HEK293 (cell line): ENCODE results near the gene PITPNC1.

Source experiments
- CTCF ChIA-PET: fragments of 350-600 bp; formaldehyde crosslinking; extraction: SDS; loops from one replicate; lab custom pipeline; 2021; ENCODE audit warnings: antibody characterized with exemption; lab: Yijun Ruan, JAX
- POLR2A ChIA-PET: fragments of 300-600 bp; formaldehyde crosslinking; extraction: SDS; loops from one replicate; lab custom pipeline; 2020; ENCODE audit warnings: antibody characterized with exemption, inconsistent platforms; lab: Yijun Ruan, JAX
- H3K27ac ChIP-seq: fragments of 200-500 bp; sonication (Bioruptor generic); 2 replicates; pipeline ENCODE4 v1.5.1; 2014; ENCODE audit warnings: low read depth, low read length, control low read depth, inconsistent platforms; ENCODE audit errors: extremely low read depth
- H3K36me3 ChIP-seq, 2 experiments: fragments of 200-500 bp in 1 of 2; sonication (Bioruptor generic) in 1 of 2; 1 replicate in 1 of 2; 2 replicates in 1 of 2; pipeline ENCODE4 v1.5.1; 2014 to 2017; ENCODE audit warnings: inconsistent platforms in 2 of 2, low read length in 2 of 2; ENCODE audit not compliant: control insufficient read depth in 2 of 2, insufficient read depth in 1 of 2
- H3K4me1 ChIP-seq: fragments of 200-500 bp; sonication (Bioruptor generic); 2 replicates; pipeline ENCODE4 v1.5.1; 2014; ENCODE audit warnings: mild to moderate bottlenecking, low read length, inconsistent platforms; ENCODE audit not compliant: control insufficient read depth, insufficient read depth
- H3K4me3 ChIP-seq: 2 replicates; pipeline ENCODE4 v1.5.1; 2011; ENCODE audit warnings: low read depth, mild to moderate bottlenecking, control low read depth, low read length, moderate library complexity
- H3K9me3 ChIP-seq: fragments of 200-500 bp; sonication (Bioruptor generic); 2 replicates; pipeline ENCODE4 v1.5.1; 2014; ENCODE audit warnings: low read depth, low read length, inconsistent platforms; ENCODE audit not compliant: control insufficient read depth, insufficient read depth
- BCL6B ChIP-seq: fragments of 450-650 bp; formaldehyde crosslinking; IDR thresholded peaks from 2 replicates; pipeline ENCODE4 v1.5.1; 2017; ENCODE audit warnings: missing biosample characterization, missing genetic modification characterization
- EGR2 ChIP-seq: fragments of 450-650 bp; formaldehyde crosslinking; IDR thresholded peaks from 2 replicates; pipeline ENCODE4 v1.5.1; 2016; ENCODE audit warnings: low read depth, missing biosample characterization, missing genetic modification characterization
- GLIS2 ChIP-seq: fragments of 450-650 bp; formaldehyde crosslinking; IDR thresholded peaks from 2 replicates; pipeline ENCODE4 v1.5.1; 2016; ENCODE audit warnings: missing biosample characterization, missing genetic modification characterization
- MZF1 ChIP-seq: fragments of 450-650 bp; formaldehyde crosslinking; IDR thresholded peaks from 2 replicates; pipeline ENCODE4 v1.5.1; 2017; ENCODE audit warnings: missing biosample characterization, missing genetic modification characterization, borderline replicate concordance
- PRDM10 ChIP-seq: fragments of 450-650 bp; formaldehyde crosslinking; IDR thresholded peaks from 2 replicates; pipeline ENCODE4 v1.5.1; 2016; ENCODE audit warnings: missing biosample characterization, missing genetic modification characterization
- PRDM4 ChIP-seq: fragments of 450-650 bp; formaldehyde crosslinking; IDR thresholded peaks from 2 replicates; pipeline ENCODE4 v1.5.1; 2017; ENCODE audit warnings: missing biosample characterization, missing genetic modification characterization
- RBAK ChIP-seq: fragments of 450-650 bp; formaldehyde crosslinking; IDR thresholded peaks from 2 replicates; pipeline ENCODE4 v1.5.1; 2016; ENCODE audit warnings: missing biosample characterization, missing genetic modification characterization
- TCF7L2 ChIP-seq: IDR thresholded peaks from 2 replicates; pipeline ENCODE4 v1.6.1; 2011; ENCODE audit warnings: low read depth, mild to moderate bottlenecking, inconsistent platforms, low read length, moderate library complexity, borderline replicate concordance
- ZBTB17 ChIP-seq: fragments of 450-650 bp; formaldehyde crosslinking; IDR thresholded peaks from 2 replicates; pipeline ENCODE4 v1.5.1; 2016; ENCODE audit warnings: missing biosample characterization, missing genetic modification characterization
- ZBTB21 ChIP-seq: fragments of 450-650 bp; formaldehyde crosslinking; IDR thresholded peaks from 2 replicates; pipeline ENCODE4 v1.5.1; 2017; ENCODE audit warnings: missing biosample characterization, missing genetic modification characterization
- ZNF169 ChIP-seq: fragments of 450-650 bp; formaldehyde crosslinking; IDR thresholded peaks from 2 replicates; pipeline ENCODE4 v1.5.1; 2016; ENCODE audit warnings: missing biosample characterization, missing genetic modification characterization
- ZNF18 ChIP-seq: fragments of 450-650 bp; formaldehyde crosslinking; IDR thresholded peaks from 2 replicates; pipeline ENCODE4 v1.5.1; 2016; ENCODE audit warnings: missing biosample characterization, missing genetic modification characterization
- ZNF184 ChIP-seq: fragments of 450-650 bp; IDR thresholded peaks from 2 replicates; pipeline ENCODE4 v1.5.1; 2018; ENCODE audit warnings: missing biosample characterization, mild to moderate bottlenecking, missing genetic modification characterization
- ZNF214 ChIP-seq: fragments of 450-650 bp; formaldehyde crosslinking; IDR thresholded peaks from 2 replicates; pipeline ENCODE4 v1.5.1; 2017; ENCODE audit warnings: missing biosample characterization, mild to moderate bottlenecking, missing genetic modification characterization, borderline replicate concordance
- ZNF274 ChIP-seq, 2 experiments: fragments of 200-500 bp in 1 of 2; fragments of 450-650 bp in 1 of 2; sonication (Bioruptor generic) in 1 of 2; formaldehyde crosslinking in 1 of 2; IDR thresholded peaks; 2 replicates each; pipeline versions ENCODE4 v1.5.1 to v1.6.1; 2014 to 2016; ENCODE audit warnings: borderline replicate concordance in 1 of 2, inconsistent platforms in 1 of 2, low read length in 1 of 2, missing biosample characterization in 1 of 2, missing genetic modification characterization in 1 of 2
- ZNF292 ChIP-seq: fragments of 450-650 bp; formaldehyde crosslinking; IDR thresholded peaks from 2 replicates; pipeline ENCODE4 v1.5.1; 2016; ENCODE audit warnings: low read depth, missing biosample characterization, missing genetic modification characterization, borderline replicate concordance
- ZNF335 ChIP-seq: fragments of 450-650 bp; formaldehyde crosslinking; conservative IDR thresholded peaks from 2 replicates; pipeline ENCODE4 v1.5.1; 2016; ENCODE audit warnings: missing biosample characterization, missing genetic modification characterization
- ZNF362 ChIP-seq: fragments of 450-650 bp; formaldehyde crosslinking; IDR thresholded peaks from 2 replicates; pipeline ENCODE4 v1.5.1; 2016; ENCODE audit warnings: missing biosample characterization, missing genetic modification characterization
- ZNF514 ChIP-seq: fragments of 450-650 bp; formaldehyde crosslinking; IDR thresholded peaks from 2 replicates; pipeline ENCODE4 v1.5.1; 2016; ENCODE audit warnings: missing biosample characterization, missing genetic modification characterization
- ZNF610 ChIP-seq: fragments of 450-650 bp; formaldehyde crosslinking; IDR thresholded peaks from 2 replicates; pipeline ENCODE4 v1.5.1; 2016; ENCODE audit warnings: missing biosample characterization, missing genetic modification characterization, borderline replicate concordance
- ZNF626 ChIP-seq: fragments of 450-650 bp; sonication (Bioruptor Pico); formaldehyde crosslinking; IDR thresholded peaks from 2 replicates; pipeline ENCODE4 v1.5.1; 2018; ENCODE audit warnings: missing biosample characterization, missing genetic modification characterization, inconsistent platforms
- ZNF670 ChIP-seq: fragments of 450-650 bp; formaldehyde crosslinking; IDR thresholded peaks from 2 replicates; pipeline ENCODE4 v1.5.1; 2016; ENCODE audit warnings: missing biosample characterization, missing genetic modification characterization, low read depth
- ZNF701 ChIP-seq: fragments of 450-650 bp; formaldehyde crosslinking; IDR thresholded peaks from 2 replicates; pipeline ENCODE4 v1.5.1; 2016; ENCODE audit warnings: missing biosample characterization, missing genetic modification characterization
- ZSCAN18 ChIP-seq: fragments of 450-650 bp; formaldehyde crosslinking; IDR thresholded peaks from 2 replicates; pipeline ENCODE4 v1.5.1; 2016; ENCODE audit warnings: missing biosample characterization, missing genetic modification characterization

PITPNC1 gene

GRCh38 chr17:67678414-67678813 lies 301.3 kb downstream of the PITPNC1 start:
- ChIA-PET CTCF (interaction anchor here (1.6 to 1.7 kb wide), 2 partner anchors 9 to 12 kb away, joined by 4 to 6 read pairs; no protein-coding TSS in a partner anchor), POLR2A (no interaction called here)
- Histone ChIP-seq H3K27ac (no peak overlapping the region), H3K9me3 (no peaks in the 10 kb centered on the region), H3K36me3 (no peaks in the 10 kb centered on the region), H3K4me3 (no peak overlapping the region), H3K4me1 (no peaks in the 10 kb centered on the region)
- no peak for TF ChIP-seq ZNF169 (tag by site-specific recombination)
- no peak for TF ChIP-seq ZNF274 (IDR thresholded peaks at IDR 0.05; ENCODE audit: low read length)
- TF ChIP-seq ZNF274 (tag by site-specific recombination; IDR thresholded peaks at IDR 0.05; ENCODE audit: borderline replicate concordance) = no peak
- TF ChIP-seq ZNF184 (tag by site-specific recombination) = no peak
- TF ChIP-seq TCF7L2 = no peak
- TF ChIP-seq ZNF362 (tag by site-specific recombination) = no peak
- no peak for TF ChIP-seq MZF1
- TF ChIP-seq RBAK = no peak
- TF ChIP-seq PRDM10 (tag by site-specific recombination) = no peak
- TF ChIP-seq ZBTB17 (tag by site-specific recombination) = no peak
- TF ChIP-seq ZNF514 (tag by site-specific recombination) = no peak

GRCh38 chr17:67679225-67679624 lies 302.1 kb downstream of the PITPNC1 start:
- no peaks in the 10 kb centered on the region for H3K4me1 ChIP-seq
- ChIA-PET CTCF (interaction anchor here (0.5 to 1.6 kb wide), 3 partner anchors 11 to 38 kb away, joined by 3 to 6 read pairs (median 3); no protein-coding TSS in a partner anchor), POLR2A (interaction anchor here (0.8 kb wide), 1 partner anchor 8 kb away, joined by 7 read pairs; no protein-coding TSS in a partner anchor)
- H3K27ac ChIP-seq = no peak overlapping the region
- H3K4me3 ChIP-seq = no peak overlapping the region
- H3K36me3 ChIP-seq = no peaks in the 10 kb centered on the region
- H3K9me3 ChIP-seq = no peaks in the 10 kb centered on the region
- TF ChIP-seq ZNF335 (tag by site-specific recombination) = no peak
- TF ChIP-seq ZSCAN18 (tag by site-specific recombination) = no peak
- no peak for TF ChIP-seq ZNF626 (tag by site-specific recombination)
- TF ChIP-seq ZNF292 (tag by site-specific recombination) = no peak
- TF ChIP-seq ZNF18 = no peak
- no peak for TF ChIP-seq GLIS2
- no peak for TF ChIP-seq ZNF610 (tag by site-specific recombination)
- no peak for TF ChIP-seq ZBTB21 (tag by site-specific recombination)
- no peak for TF ChIP-seq ZNF701 (tag by site-specific recombination)
- TF ChIP-seq BCL6B (tag by site-specific recombination) = no peak
- no peak for TF ChIP-seq ZNF670 (tag by site-specific recombination)
- no peak for TF ChIP-seq PRDM4 (tag by site-specific recombination)
- TF ChIP-seq ZNF214 (tag by site-specific recombination) = no peak
- TF ChIP-seq EGR2 = no peak
